GM19099 (cell line): ENCODE data around the gene PLEKHH3.
A peak's percentile ranks its signal among the peaks of the same experiment; 100 is the strongest.

Experiments used
- POLR2A ChIP-seq: IDR thresholded peaks from 3 replicates; pipeline ENCODE4 v1.6.1; 2011; ENCODE audit warnings: low read depth; ENCODE audit not compliant: insufficient read length; ENCODE audit errors: extremely low read depth

Gene PLEKHH3

GRCh38 chr17:42629411-42630009 lies 47.3 kb downstream of the PLEKHH3 start:
- no peak for TF ChIP-seq POLR2A

GRCh38 chr17:42623732-42624596 lies 52.8 kb downstream of the PLEKHH3 start:
- TF ChIP-seq POLR2A, result no peak

- TF ChIP-seq POLR2A, result no peak
Measured at GRCh38 chr17:42623271-42623670, 53.5 kb downstream of the PLEKHH3 start.

- peak; percentile 43 for TF ChIP-seq POLR2A
Measured at GRCh38 chr17:42618442-42619150, 58.2 kb downstream of the PLEKHH3 start.

- TF ChIP-seq POLR2A, result no peak
Measured at GRCh38 chr17:42617956-42618431, 58.8 kb downstream of the PLEKHH3 start.
